ENCODE data around the gene TTC36.
"Not testable (repeated sequence)": the region's sequence is repeated elsewhere in the genome, so short reads cannot be mapped to it uniquely, and the experiment has no call there.

GRCh38 chr11:118571701-118572060, 44.4 kb downstream of the TTC36 start:
- TF ChIP-seq, protein P1, sequence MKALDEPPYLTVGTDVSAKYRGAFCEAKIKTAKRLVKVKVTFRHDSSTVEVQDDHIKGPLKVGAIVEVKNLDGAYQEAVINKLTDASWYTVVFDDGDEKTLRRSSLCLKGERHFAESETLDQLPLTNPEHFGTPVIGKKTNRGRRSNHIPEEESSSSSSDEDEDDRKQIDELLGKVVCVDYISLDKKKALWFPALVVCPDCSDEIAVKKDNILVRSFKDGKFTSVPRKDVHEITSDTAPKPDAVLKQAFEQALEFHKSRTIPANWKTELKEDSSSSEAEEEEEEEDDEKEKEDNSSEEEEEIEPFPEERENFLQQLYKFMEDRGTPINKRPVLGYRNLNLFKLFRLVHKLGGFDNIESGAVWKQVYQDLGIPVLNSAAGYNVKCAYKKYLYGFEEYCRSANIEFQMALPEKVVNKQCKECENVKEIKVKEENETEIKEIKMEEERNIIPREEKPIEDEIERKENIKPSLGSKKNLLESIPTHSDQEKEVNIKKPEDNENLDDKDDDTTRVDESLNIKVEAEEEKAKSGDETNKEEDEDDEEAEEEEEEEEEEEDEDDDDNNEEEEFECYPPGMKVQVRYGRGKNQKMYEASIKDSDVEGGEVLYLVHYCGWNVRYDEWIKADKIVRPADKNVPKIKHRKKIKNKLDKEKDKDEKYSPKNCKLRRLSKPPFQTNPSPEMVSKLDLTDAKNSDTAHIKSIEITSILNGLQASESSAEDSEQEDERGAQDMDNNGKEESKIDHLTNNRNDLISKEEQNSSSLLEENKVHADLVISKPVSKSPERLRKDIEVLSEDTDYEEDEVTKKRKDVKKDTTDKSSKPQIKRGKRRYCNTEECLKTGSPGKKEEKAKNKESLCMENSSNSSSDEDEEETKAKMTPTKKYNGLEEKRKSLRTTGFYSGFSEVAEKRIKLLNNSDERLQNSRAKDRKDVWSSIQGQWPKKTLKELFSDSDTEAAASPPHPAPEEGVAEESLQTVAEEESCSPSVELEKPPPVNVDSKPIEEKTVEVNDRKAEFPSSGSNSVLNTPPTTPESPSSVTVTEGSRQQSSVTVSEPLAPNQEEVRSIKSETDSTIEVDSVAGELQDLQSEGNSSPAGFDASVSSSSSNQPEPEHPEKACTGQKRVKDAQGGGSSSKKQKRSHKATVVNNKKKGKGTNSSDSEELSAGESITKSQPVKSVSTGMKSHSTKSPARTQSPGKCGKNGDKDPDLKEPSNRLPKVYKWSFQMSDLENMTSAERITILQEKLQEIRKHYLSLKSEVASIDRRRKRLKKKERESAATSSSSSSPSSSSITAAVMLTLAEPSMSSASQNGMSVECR (CRISPR knock-in tag; IDR thresholded peaks at IDR 0.05), result not testable (repeated sequence)
- not testable (repeated sequence) for TF ChIP-seq ARNT (IDR thresholded peaks at IDR 0.05); ZNF133 (CRISPR knock-in tag; IDR thresholded peaks at IDR 0.05); ZNF431 (CRISPR knock-in tag; IDR thresholded peaks at IDR 0.05)
- TF ChIP-seq, protein P2, sequence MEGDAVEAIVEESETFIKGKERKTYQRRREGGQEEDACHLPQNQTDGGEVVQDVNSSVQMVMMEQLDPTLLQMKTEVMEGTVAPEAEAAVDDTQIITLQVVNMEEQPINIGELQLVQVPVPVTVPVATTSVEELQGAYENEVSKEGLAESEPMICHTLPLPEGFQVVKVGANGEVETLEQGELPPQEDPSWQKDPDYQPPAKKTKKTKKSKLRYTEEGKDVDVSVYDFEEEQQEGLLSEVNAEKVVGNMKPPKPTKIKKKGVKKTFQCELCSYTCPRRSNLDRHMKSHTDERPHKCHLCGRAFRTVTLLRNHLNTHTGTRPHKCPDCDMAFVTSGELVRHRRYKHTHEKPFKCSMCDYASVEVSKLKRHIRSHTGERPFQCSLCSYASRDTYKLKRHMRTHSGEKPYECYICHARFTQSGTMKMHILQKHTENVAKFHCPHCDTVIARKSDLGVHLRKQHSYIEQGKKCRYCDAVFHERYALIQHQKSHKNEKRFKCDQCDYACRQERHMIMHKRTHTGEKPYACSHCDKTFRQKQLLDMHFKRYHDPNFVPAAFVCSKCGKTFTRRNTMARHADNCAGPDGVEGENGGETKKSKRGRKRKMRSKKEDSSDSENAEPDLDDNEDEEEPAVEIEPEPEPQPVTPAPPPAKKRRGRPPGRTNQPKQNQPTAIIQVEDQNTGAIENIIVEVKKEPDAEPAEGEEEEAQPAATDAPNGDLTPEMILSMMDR (IDR thresholded peaks at IDR 0.05 in 2 of 3, conservative IDR thresholded peaks at IDR 0.05 in 1 of 3; ENCODE audit: insufficient read depth in 2 of 3, low read depth in 1 of 3, low read length in 3 of 3), result not testable (repeated sequence)
